ENCODE measurements around the gene CDYL. TPM values are rescaled to one million over a fixed set of nuclear protein-coding genes. Genes with fewer than 3 reads are reported as not detected.

CDYL gene
- total RNA-seq, 6 experiments from 2014 or later = 28.4 to 34.8 (median 33.8) TPM

DNA sequence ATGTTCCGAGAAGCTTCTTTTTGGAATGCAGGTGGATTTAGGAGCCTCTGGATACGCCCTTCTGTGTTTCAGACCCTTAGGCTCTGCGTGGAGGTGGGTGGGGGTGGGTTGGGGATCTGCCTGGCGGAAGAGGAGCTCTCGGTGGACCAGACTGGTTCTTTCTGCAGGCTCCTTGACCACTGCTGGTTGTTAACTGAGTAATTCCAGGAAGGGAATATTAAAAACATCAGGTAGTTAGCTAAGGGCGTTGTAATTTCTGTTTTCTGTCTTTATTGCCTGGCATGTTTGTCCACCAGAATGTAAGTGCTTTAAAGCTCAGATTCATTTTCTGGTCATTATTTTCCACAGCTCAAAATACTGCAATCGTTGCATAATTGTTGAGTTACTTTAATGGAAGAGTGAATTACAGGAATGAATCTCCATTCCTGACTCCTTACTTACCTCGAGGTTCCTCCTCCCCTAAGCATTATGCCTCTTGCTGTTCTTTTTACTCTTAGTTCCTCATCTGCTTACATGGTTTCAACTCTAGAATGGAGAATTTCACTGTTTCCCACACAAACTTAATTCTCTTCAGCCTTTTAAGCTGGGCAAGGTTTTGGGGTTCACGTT, 5.9 kb downstream of the CDYL start:
- Mint-ChIP-seq H3K36me3 (ENCODE audit: low read depth) (peaks cover 21% of the 10 kb centered on the region), H3K4me1 (ENCODE audit: low read depth) (peaks cover 63% of the 10 kb centered on the region), H3K27me3 (ENCODE audit: insufficient read depth) (no peaks in the 10 kb centered on the region; the same call in 1 of the 2 replicates), H3K27ac (no peak overlapping the region), H3K4me3 (no peak overlapping the region), H3K9me3 (peaks cover 23% of the 10 kb centered on the region)
- no peak for DNase-seq
- TF ChIP-seq CTCF (IDR thresholded peaks at IDR 0.05) = no peak

DNA sequence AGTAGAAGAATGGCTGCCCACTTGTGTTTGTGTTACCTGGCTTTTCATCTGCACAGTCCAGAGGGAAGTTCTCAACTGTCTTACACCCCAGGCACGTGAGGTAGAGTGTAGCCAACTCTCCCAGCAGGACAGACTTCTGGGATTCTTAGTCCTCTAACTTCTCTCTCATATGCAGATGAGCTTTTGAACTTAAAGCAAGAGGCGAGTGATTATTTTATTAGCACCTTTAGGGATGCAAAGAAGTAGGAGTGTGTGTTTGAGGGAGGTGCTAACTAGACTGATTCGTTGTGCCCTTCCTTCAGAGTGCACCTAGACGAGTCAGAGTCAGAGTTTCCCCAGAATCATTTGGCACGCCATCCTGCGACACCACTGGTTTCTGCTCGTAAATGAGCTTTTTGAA, 10.8 kb downstream of the CDYL start:
- DNase-seq = no peak
- Mint-ChIP-seq H3K27me3 (ENCODE audit: insufficient read depth) (no peaks in the 10 kb centered on the region; the same call in 1 of the 2 replicates), H3K36me3 (ENCODE audit: low read depth) (peaks cover 17% of the 10 kb centered on the region), H3K9me3 (peaks cover 5% of the 10 kb centered on the region; the same call in 1 of the 2 replicates), H3K27ac (no peak overlapping the region), H3K4me3 (no peak overlapping the region), H3K4me1 (ENCODE audit: low read depth) (peaks cover 45% of the 10 kb centered on the region)
- TF ChIP-seq CTCF (IDR thresholded peaks at IDR 0.05) = no peak

DNA sequence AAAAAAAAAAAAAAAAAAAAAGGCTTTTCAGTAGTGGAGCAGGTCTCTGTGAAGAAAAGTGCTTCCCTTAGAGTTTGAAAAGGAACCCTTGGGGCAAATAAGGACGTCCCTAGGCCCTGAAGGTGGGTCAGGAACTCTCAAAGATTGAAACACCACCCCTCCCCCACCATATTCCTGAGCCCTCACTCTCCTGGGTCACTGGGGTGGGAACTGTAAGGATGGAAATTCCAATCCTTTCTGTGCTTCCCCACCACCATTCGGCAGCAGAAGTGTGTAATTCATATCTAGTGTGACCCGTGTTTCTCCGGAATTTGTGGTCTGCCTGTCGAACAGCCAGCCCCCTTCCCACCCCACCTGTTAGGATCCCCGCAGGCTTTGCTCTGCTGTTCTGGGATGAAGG, 12.3 kb downstream of the CDYL start:
- H3K36me3 Mint-ChIP-seq (ENCODE audit: low read depth) = peaks cover 15% of the 10 kb centered on the region
- no peak for TF ChIP-seq CTCF (IDR thresholded peaks at IDR 0.05)
- H3K27me3 Mint-ChIP-seq (ENCODE audit: insufficient read depth) = no peaks in the 10 kb centered on the region; the same call in 1 of the 2 replicates
- DNase-seq = no peak
- H3K9me3 Mint-ChIP-seq = peaks cover 5% of the 10 kb centered on the region; the same call in 1 of the 2 replicates
- peaks cover 35% of the 10 kb centered on the region for H3K4me1 Mint-ChIP-seq (ENCODE audit: low read depth)
- no peak overlapping the region for H3K27ac Mint-ChIP-seq
- H3K4me3 Mint-ChIP-seq = no peak overlapping the region

DNA sequence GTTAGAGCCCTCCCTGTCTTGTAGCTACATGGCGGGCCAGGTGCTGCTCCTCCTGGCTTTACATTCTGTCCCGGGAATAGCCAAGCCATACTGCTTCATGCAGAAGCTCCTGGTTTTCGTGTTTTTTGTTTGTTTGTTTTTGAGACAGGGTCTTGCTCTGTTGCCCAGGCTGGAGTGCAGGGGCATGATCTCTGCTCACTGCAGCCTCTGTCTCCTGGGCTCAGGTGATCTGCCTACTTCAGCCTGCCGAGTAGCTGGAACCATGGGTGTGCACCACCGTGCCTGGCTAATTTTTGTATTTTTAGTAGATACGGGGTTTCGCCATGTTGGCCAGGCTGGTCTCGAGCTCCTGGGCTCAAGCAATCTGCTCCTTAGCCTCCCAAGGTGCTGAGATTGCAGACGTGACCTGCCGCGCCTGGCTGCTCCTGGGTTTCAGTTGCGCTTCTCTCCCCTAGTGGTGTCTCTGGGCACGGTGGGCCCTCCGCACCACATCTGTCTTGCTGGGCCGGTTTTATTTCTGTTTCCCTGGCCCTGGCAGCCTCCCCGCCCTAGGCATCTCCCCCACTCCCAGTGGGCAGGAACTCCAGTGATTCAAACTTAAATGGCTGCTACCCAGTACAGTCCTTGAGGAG, 12.9 kb downstream of the CDYL start:
- H3K4me1 Mint-ChIP-seq (ENCODE audit: low read depth) = peaks cover 35% of the 10 kb centered on the region
- no peaks in the 10 kb centered on the region for H3K9me3 Mint-ChIP-seq
- no peaks in the 10 kb centered on the region; the same call in 1 of the 2 replicates for H3K27me3 Mint-ChIP-seq (ENCODE audit: insufficient read depth)
- TF ChIP-seq CTCF (IDR thresholded peaks at IDR 0.05) = no peak
- no peak overlapping the region for H3K4me3 Mint-ChIP-seq
- no peak overlapping the region for H3K27ac Mint-ChIP-seq
- H3K36me3 Mint-ChIP-seq (ENCODE audit: low read depth) = peaks cover 9% of the 10 kb centered on the region
- no peak for DNase-seq

DNA sequence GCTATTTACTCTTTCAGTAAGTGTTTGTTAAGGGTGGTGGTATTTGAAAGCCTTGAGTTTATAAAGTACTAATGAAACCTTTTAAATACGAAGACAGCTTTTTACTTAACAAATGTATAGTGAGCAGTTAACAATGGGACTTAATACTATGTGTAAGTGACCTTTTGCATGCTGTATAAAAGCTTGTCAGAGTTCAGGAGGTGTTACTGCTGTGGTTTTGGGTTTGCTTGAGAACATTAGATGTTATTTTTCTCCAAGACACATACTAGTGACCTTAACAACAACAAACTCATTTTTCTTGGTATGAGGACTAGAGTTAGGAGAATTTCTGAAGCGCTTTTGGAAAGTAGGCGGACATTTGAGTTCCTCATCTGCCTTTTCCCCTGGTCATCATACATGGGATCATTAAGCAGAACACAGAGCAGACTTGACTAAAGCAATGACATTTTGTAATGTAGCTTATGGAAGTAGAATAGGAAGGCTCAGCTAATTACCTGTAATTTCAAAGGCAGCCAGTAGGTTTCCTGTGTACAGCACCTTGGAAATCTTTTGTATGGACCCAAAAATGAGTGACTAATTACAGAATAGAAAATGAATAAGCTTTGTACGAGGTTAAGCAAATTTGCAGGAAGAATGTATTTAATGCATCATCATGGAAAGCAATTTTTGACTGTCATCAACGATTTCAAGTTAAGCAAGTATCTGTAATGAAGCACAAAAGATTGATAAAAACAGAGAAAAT, 14.1 kb downstream of the CDYL start:
- Mint-ChIP-seq H3K27me3 (ENCODE audit: insufficient read depth) (no peaks in the 10 kb centered on the region; the same call in 1 of the 2 replicates), H3K36me3 (ENCODE audit: low read depth) (peaks cover 9% of the 10 kb centered on the region), H3K4me1 (ENCODE audit: low read depth) (peaks cover 36% of the 10 kb centered on the region), H3K9me3 (no peaks in the 10 kb centered on the region), H3K27ac (no peak overlapping the region), H3K4me3 (no peak overlapping the region)
- no peak for DNase-seq
- peak; percentile 50 for TF ChIP-seq CTCF (IDR thresholded peaks at IDR 0.05)

Measured in HFFc6 (cell line).